ENCODE measurements around the gene ELOVL7. TPM values are rescaled to one million over a fixed set of nuclear protein-coding genes. Genes with fewer than 3 reads are reported as not detected.
"Not testable (repeated sequence)": the region's sequence is repeated elsewhere in the genome, so short reads cannot be mapped to it uniquely, and the experiment has no call there.

ELOVL7 gene
- total RNA-seq, 3 donors from 2014 or later = 8.9 to 33.7 (median 15.9) TPM

DNA sequence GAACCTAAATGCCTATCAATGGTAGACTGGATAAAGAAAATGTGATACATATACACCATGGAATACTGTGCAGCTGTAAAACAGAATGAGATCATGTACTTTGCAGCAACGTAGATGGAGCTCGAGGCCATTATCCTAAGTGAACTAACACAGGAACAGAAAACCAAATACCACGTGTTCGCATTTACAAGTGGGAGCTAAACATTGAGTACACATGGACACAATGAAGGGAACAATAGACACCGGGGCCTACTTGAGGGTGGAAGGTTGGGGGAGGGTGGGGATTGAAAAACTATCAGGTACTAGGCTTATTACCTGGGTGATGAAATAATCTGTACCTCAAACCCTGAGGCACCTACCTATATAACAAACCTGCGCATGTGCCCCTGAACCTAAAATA, 121.7 kb downstream of the ELOVL7 start:
- DNase-seq (no peak), ATAC-seq (no peak)
- no peak for TF ChIP-seq CTCF (IDR thresholded peaks at IDR 0.05)
- no peaks in the 10 kb centered on the region for H3K9me3 ChIP-seq
- H3K4me3 ChIP-seq = no peak overlapping the region
- intact Hi-C loops (cut with DNase I, micrococcal nuclease) = no loop called here
- H3K4me1 ChIP-seq (ENCODE audit: low read depth) = no peaks in the 10 kb centered on the region
- no peaks in the 10 kb centered on the region for H3K36me3 ChIP-seq (ENCODE audit: low read depth)

GRCh38 chr5:60719329-60719728, 124.7 kb downstream of the ELOVL7 start:
- H3K36me3 ChIP-seq (ENCODE audit: low read depth) = no peaks in the 10 kb centered on the region
- H3K9me3 ChIP-seq = no peaks in the 10 kb centered on the region
- H3K4me1 ChIP-seq (ENCODE audit: low read depth) = no peaks in the 10 kb centered on the region
- TF ChIP-seq CTCF (IDR thresholded peaks at IDR 0.05) = no peak
- intact Hi-C loops (cut with DNase I, micrococcal nuclease) = no loop called here
- H3K4me3 ChIP-seq = no peak overlapping the region
- ATAC-seq (peak; percentile 52), DNase-seq (no peak)

- intact Hi-C loops (cut with DNase I, micrococcal nuclease) = no loop called here
- H3K4me3 ChIP-seq = no peak overlapping the region
- H3K9me3 ChIP-seq = no peaks in the 10 kb centered on the region
- DNase-seq = no peak
- H3K4me1 ChIP-seq (ENCODE audit: low read depth) = no peaks in the 10 kb centered on the region
- peak; percentile 54 for ATAC-seq
- no peaks in the 10 kb centered on the region for H3K36me3 ChIP-seq (ENCODE audit: low read depth)
- no peak for TF ChIP-seq CTCF (IDR thresholded peaks at IDR 0.05)
These were observed 125.7 kb downstream of the ELOVL7 start for GRCh38 chr5:60718166-60718892.

DNA sequence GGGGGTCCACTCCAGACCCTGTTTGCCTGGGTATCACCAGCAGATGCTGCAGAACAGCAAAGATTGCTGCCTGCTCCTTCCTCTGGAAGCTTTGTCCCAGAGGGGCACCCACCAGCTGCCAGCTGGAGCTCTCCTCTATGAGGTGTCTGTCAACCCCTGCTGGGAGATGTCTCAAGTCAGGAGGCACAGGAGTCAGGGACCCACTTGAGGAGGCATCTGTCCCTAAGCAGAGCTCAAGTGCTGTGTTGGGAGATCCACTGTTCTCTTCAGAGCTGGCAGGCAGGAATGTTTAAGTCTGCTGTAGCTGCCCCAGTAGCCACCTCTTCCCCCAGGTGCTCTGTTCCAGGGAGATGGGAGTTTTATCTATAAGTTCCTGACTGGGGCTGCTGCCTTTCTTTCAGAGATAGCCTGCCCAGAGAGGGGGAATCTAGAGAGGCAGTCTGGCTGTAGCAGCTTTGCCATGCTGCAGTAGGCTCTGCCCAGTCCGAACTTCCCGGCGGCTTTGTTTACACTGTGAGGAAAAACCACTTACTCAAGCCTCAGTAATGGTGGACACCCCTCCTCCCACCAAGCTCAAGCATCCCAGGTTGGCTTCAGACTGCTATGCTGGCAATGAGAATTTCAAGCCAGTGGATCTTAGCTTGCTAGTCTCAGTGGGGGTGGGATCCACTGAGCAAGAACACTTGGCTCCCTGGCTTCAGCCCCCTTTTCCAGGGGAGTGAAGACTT, 128.7 kb downstream of the ELOVL7 start:
- H3K4me1 ChIP-seq (ENCODE audit: low read depth); H3K9me3 ChIP-seq; H3K4me3 ChIP-seq; DNase-seq; H3K36me3 ChIP-seq (ENCODE audit: low read depth); intact Hi-C loops (cut with DNase I, micrococcal nuclease); ATAC-seq: not testable (repeated sequence)

- no peak overlapping the region for H3K4me3 ChIP-seq
- intact Hi-C loops (cut with DNase I, micrococcal nuclease) = no loop called here
- TF ChIP-seq CTCF (IDR thresholded peaks at IDR 0.05) = no peak
- H3K4me1 ChIP-seq (ENCODE audit: low read depth) = no peaks in the 10 kb centered on the region
- no peaks in the 10 kb centered on the region for H3K9me3 ChIP-seq
- ATAC-seq (no peak), DNase-seq (no peak)
- H3K36me3 ChIP-seq (ENCODE audit: low read depth) = no peaks in the 10 kb centered on the region
These were observed 131.1 kb downstream of the ELOVL7 start for GRCh38 chr5:60712950-60713349.

GRCh38 chr5:60711892-60712291, 132.2 kb downstream of the ELOVL7 start:
- ATAC-seq; intact Hi-C loops (cut with DNase I, micrococcal nuclease); H3K4me1 ChIP-seq (ENCODE audit: low read depth); H3K36me3 ChIP-seq (ENCODE audit: low read depth); H3K9me3 ChIP-seq; DNase-seq; H3K4me3 ChIP-seq: not testable (repeated sequence)
